Astrocyte (in vitro differentiated cells and primary cell): ENCODE measurements around the gene HLA-G.

Experiments used
- CTCF ChIP-seq: IDR thresholded peaks from 2 replicates; pipeline ENCODE4 v1.5.1; 2011; ENCODE audit warnings: low read depth, mild to moderate bottlenecking, inconsistent platforms, low read length, moderate library complexity; ENCODE audit not compliant: insufficient read depth
- EZH2 ChIP-seq: IDR thresholded peaks from 2 replicates; pipeline ENCODE4 v1.6.1; 2012; ENCODE audit warnings: mild to moderate bottlenecking, low read length, inconsistent platforms; ENCODE audit not compliant: insufficient read depth

GRCh38 chr6:29864037-29864810, 36.6 kb downstream of the HLA-G start:
- TF ChIP-seq CTCF (no peak), EZH2 (no peak)
